GM19099 (cell line): ENCODE results near the gene AGAP1.

ENCODE experiments used
- POLR2A ChIP-seq: IDR thresholded peaks from 3 replicates; pipeline ENCODE4 v1.6.1; 2011; ENCODE audit warnings: low read depth; ENCODE audit not compliant: insufficient read length; ENCODE audit errors: extremely low read depth

The AGAP1 gene

GRCh38 chr2:235857598-235857997 lies 363.8 kb downstream of the AGAP1 start:
- TF ChIP-seq POLR2A = no peak

- no peak for TF ChIP-seq POLR2A
These were observed 365.0 kb downstream of the AGAP1 start for GRCh38 chr2:235858881-235859280.

- TF ChIP-seq POLR2A = no peak
These were observed 365.8 kb downstream of the AGAP1 start for GRCh38 chr2:235859651-235860050.

GRCh38 chr2:235860111-235860510 lies 366.3 kb downstream of the AGAP1 start:
- no peak for TF ChIP-seq POLR2A

GRCh38 chr2:235860871-235861270 lies 367.0 kb downstream of the AGAP1 start:
- no peak for TF ChIP-seq POLR2A

- no peak for TF ChIP-seq POLR2A
These were observed 367.5 kb downstream of the AGAP1 start for GRCh38 chr2:235861383-235861782.

GRCh38 chr2:235863414-235863813 lies 369.6 kb downstream of the AGAP1 start:
- no peak for TF ChIP-seq POLR2A

- TF ChIP-seq POLR2A = no peak
These were observed 370.5 kb downstream of the AGAP1 start for GRCh38 chr2:235864302-235864701.

GRCh38 chr2:235864733-235865515 lies 371.1 kb downstream of the AGAP1 start:
- TF ChIP-seq POLR2A = no peak

GRCh38 chr2:235866373-235866772 lies 372.5 kb downstream of the AGAP1 start:
- no peak for TF ChIP-seq POLR2A

GRCh38 chr2:235868224-235868623 lies 374.4 kb downstream of the AGAP1 start:
- no peak for TF ChIP-seq POLR2A

GRCh38 chr2:235868645-235869044 lies 374.8 kb downstream of the AGAP1 start:
- TF ChIP-seq POLR2A = no peak

GRCh38 chr2:235870515-235870914 lies 376.7 kb downstream of the AGAP1 start:
- no peak for TF ChIP-seq POLR2A

GRCh38 chr2:235876099-235876679 lies 382.3 kb downstream of the AGAP1 start:
- TF ChIP-seq POLR2A = no peak

- TF ChIP-seq POLR2A = no peak
These were observed 383.5 kb downstream of the AGAP1 start for GRCh38 chr2:235877275-235877802.

GRCh38 chr2:235879116-235879515 lies 385.3 kb downstream of the AGAP1 start:
- no peak for TF ChIP-seq POLR2A
